GM13976 (cell line): ENCODE results near the gene ZFAND5.

ENCODE experiments used
- DNase-seq: peaks from one replicate; pipeline ENCODE4 v3.0.0; 2012; ENCODE audit warnings: low spot score
- in situ Hi-C: fragments of 300-500 bp; cut with MboI; formaldehyde crosslinking; loops from one replicate; pipeline ENCODE4 v1.12.0; 2022; ENCODE audit warnings: low sequenced_read_pairs, mixed read lengths, inconsistent platforms; ENCODE audit not compliant: unreplicated experiment
- TF ChIP-seq, protein P1 (sequence below): IDR thresholded peaks from 2 replicates; pipeline ENCODE4 v1.5.1; 2012; ENCODE audit warnings: borderline replicate concordance, mild to moderate bottlenecking; ENCODE audit not compliant: insufficient read depth; ENCODE audit errors: extremely low read depth, missing control alignments, control extremely low read depth

ZFAND5 gene

GRCh38 chr9:72315510-72316311 lies 49.3 kb downstream of the ZFAND5 start:
- DNase-seq = no peak
- TF ChIP-seq, protein P1, sequence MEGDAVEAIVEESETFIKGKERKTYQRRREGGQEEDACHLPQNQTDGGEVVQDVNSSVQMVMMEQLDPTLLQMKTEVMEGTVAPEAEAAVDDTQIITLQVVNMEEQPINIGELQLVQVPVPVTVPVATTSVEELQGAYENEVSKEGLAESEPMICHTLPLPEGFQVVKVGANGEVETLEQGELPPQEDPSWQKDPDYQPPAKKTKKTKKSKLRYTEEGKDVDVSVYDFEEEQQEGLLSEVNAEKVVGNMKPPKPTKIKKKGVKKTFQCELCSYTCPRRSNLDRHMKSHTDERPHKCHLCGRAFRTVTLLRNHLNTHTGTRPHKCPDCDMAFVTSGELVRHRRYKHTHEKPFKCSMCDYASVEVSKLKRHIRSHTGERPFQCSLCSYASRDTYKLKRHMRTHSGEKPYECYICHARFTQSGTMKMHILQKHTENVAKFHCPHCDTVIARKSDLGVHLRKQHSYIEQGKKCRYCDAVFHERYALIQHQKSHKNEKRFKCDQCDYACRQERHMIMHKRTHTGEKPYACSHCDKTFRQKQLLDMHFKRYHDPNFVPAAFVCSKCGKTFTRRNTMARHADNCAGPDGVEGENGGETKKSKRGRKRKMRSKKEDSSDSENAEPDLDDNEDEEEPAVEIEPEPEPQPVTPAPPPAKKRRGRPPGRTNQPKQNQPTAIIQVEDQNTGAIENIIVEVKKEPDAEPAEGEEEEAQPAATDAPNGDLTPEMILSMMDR = no peak
- in situ Hi-C loops = no loop called here

GRCh38 chr9:72315089-72315509 lies 49.9 kb downstream of the ZFAND5 start:
- TF ChIP-seq, protein P1 = no peak
- DNase-seq = no peak
- in situ Hi-C loops = no loop called here

GRCh38 chr9:72313507-72313906 lies 51.5 kb downstream of the ZFAND5 start:
- no peak for DNase-seq
- in situ Hi-C loops = no loop called here
- TF ChIP-seq, protein P1 = no peak

DNA sequence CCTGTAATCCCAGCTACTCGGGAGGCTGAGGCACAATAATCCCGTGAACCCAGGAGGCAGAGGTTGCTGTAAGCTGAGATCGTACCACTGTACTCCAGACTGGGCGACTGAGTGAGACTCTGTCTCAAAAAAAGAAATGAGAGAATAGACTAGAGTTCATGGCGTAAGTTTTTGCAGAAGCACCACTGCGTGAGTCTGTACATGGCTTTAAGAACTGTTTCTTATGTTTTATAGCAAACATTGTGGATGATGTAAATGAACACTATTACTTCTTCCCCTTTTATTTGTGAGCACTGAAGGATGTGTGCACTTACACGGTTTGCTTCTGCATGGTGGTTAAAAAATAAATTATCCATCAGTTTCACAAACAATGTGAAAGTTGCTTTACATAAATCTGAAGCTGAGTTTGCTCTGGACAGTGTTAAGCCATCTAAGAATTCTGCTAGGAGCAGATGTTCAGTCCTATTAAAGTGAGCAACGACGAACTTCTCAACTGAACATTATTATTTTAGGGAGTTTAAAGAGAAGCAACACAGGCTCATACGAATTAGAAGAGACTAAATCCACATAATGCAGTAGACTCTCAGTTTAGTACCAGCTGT lies 52.5 kb downstream of the ZFAND5 start:
- in situ Hi-C loops = no loop called here
- no peak for DNase-seq
- TF ChIP-seq, protein P1 = no peak

DNA sequence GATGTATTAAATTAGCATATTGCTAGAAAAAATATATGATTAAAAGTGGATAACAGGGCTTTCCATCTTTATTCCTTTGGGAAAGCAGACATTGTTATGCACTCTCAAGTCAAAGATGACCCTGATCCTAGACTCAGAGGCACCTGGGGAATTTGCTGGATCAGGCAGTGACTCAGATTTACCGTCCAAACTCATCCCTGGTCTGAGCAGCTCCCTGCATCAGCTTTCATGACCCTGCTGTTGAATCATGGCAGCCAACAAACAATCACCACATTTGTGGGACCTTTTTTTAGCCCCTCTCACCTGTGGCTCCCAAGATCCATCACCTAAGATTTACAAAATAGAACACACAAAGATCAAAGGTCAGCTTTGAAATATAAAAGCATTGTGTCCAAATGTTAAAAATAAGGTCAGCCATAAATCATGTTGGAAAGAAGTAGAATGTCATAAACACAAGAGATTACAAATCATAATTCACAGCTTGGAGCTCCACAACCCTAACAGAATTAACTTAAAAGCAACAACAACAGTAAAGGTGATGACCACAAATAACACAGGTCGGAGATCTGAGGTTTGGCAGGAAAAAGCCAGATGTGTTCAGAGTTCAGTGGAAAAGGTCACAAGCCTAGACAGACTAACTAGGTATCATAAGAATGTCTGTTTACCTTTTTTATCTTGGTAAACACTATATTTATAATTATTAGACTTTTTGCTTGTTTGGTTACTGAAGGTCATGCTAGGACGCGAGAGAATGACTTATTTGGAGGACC lies 55.5 kb downstream of the ZFAND5 start:
- in situ Hi-C loops = no loop called here
- TF ChIP-seq, protein P1 = no peak
- no peak for DNase-seq

DNA sequence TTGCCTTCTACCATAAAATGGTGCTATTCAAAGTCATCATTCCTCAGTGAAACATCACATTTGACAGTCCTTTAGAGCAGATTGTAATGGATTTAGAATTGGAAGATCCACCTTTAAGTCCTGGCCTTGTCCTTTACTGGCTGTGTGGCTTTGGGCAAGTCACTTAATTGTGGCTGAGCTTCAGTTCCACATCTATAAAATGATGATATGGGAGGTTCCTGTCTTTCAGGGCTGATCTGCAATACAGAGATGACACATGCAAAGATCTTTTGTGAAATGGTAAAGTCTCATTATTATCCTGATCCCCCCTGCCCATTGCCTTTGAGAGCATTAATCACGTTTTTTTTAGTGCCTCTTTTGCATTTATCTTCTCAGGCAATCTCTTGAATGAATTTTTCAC lies 58.2 kb downstream of the ZFAND5 start:
- TF ChIP-seq, protein P1 = no peak
- no peak for DNase-seq
- in situ Hi-C loops = no loop called here
